HEK293 (cell line): ENCODE measurements around the gene KITLG.

Experiments
- CTCF ChIA-PET: fragments of 350-600 bp; formaldehyde crosslinking; extraction: SDS; loops from one replicate; lab custom pipeline; 2021; ENCODE audit warnings: antibody characterized with exemption; lab: Yijun Ruan, JAX
- POLR2A ChIA-PET: fragments of 300-600 bp; formaldehyde crosslinking; extraction: SDS; loops from one replicate; lab custom pipeline; 2020; ENCODE audit warnings: antibody characterized with exemption, inconsistent platforms; lab: Yijun Ruan, JAX
- H3K27ac ChIP-seq: fragments of 200-500 bp; sonication (Bioruptor generic); 2 replicates; pipeline ENCODE4 v1.5.1; 2014; ENCODE audit warnings: low read depth, low read length, control low read depth, inconsistent platforms; ENCODE audit errors: extremely low read depth
- H3K36me3 ChIP-seq, 2 experiments: fragments of 200-500 bp in 1 of 2; sonication (Bioruptor generic) in 1 of 2; 1 replicate in 1 of 2; 2 replicates in 1 of 2; pipeline ENCODE4 v1.5.1; 2014 to 2017; ENCODE audit warnings: inconsistent platforms in 2 of 2, low read length in 2 of 2; ENCODE audit not compliant: control insufficient read depth in 2 of 2, insufficient read depth in 1 of 2
- H3K4me1 ChIP-seq: fragments of 200-500 bp; sonication (Bioruptor generic); 2 replicates; pipeline ENCODE4 v1.5.1; 2014; ENCODE audit warnings: mild to moderate bottlenecking, low read length, inconsistent platforms; ENCODE audit not compliant: control insufficient read depth, insufficient read depth
- H3K4me3 ChIP-seq: 2 replicates; pipeline ENCODE4 v1.5.1; 2011; ENCODE audit warnings: low read depth, mild to moderate bottlenecking, control low read depth, low read length, moderate library complexity
- H3K9me3 ChIP-seq: fragments of 200-500 bp; sonication (Bioruptor generic); 2 replicates; pipeline ENCODE4 v1.5.1; 2014; ENCODE audit warnings: low read depth, low read length, inconsistent platforms; ENCODE audit not compliant: control insufficient read depth, insufficient read depth
- BCL11A ChIP-seq: fragments of 450-650 bp; formaldehyde crosslinking; IDR thresholded peaks from 2 replicates; pipeline ENCODE4 v1.5.1; 2016; ENCODE audit warnings: low read depth, missing biosample characterization, missing genetic modification characterization
- ELK4 ChIP-seq: IDR thresholded peaks from 2 replicates; pipeline ENCODE4 v1.6.1; 2011; ENCODE audit warnings: mild to moderate bottlenecking, low read depth, low read length, borderline replicate concordance
- FEZF1 ChIP-seq: fragments of 450-650 bp; formaldehyde crosslinking; IDR thresholded peaks from 2 replicates; pipeline ENCODE4 v1.5.1; 2016; ENCODE audit warnings: missing biosample characterization, missing genetic modification characterization
- GLI4 ChIP-seq: fragments of 450-650 bp; formaldehyde crosslinking; IDR thresholded peaks from 2 replicates; pipeline ENCODE4 v1.5.1; 2016; ENCODE audit warnings: missing biosample characterization, missing genetic modification characterization
- PRDM1 ChIP-seq: fragments of 450-650 bp; formaldehyde crosslinking; IDR thresholded peaks from 2 replicates; pipeline ENCODE4; 2016; ENCODE audit warnings: missing biosample characterization, missing genetic modification characterization
- PRDM4 ChIP-seq: fragments of 450-650 bp; formaldehyde crosslinking; IDR thresholded peaks from 2 replicates; pipeline ENCODE4 v1.5.1; 2017; ENCODE audit warnings: missing biosample characterization, missing genetic modification characterization
- ZBTB8A ChIP-seq: fragments of 450-650 bp; formaldehyde crosslinking; IDR thresholded peaks from 2 replicates; pipeline ENCODE4 v1.5.1; 2016; ENCODE audit warnings: missing biosample characterization, missing genetic modification characterization
- ZNF133 ChIP-seq: fragments of 450-650 bp; formaldehyde crosslinking; IDR thresholded peaks from 2 replicates; pipeline ENCODE4 v1.5.1; 2016; ENCODE audit warnings: missing biosample characterization, missing genetic modification characterization
- ZNF174 ChIP-seq: fragments of 450-650 bp; formaldehyde crosslinking; IDR thresholded peaks from 2 replicates; pipeline ENCODE4 v1.5.0; 2017; ENCODE audit warnings: missing biosample characterization, mild to moderate bottlenecking, missing genetic modification characterization
- ZNF2 ChIP-seq: fragments of 450-650 bp; formaldehyde crosslinking; IDR thresholded peaks from 2 replicates; pipeline ENCODE4 v1.5.1; 2016; ENCODE audit warnings: missing biosample characterization, missing genetic modification characterization
- ZNF214 ChIP-seq: fragments of 450-650 bp; formaldehyde crosslinking; IDR thresholded peaks from 2 replicates; pipeline ENCODE4 v1.5.1; 2017; ENCODE audit warnings: missing biosample characterization, mild to moderate bottlenecking, missing genetic modification characterization, borderline replicate concordance
- ZNF302 ChIP-seq: fragments of 450-650 bp; formaldehyde crosslinking; IDR thresholded peaks from 2 replicates; pipeline ENCODE4 v1.5.1; 2016; ENCODE audit warnings: missing biosample characterization, missing genetic modification characterization, low read depth
- ZNF341 ChIP-seq: fragments of 450-650 bp; formaldehyde crosslinking; IDR thresholded peaks from 2 replicates; pipeline ENCODE4; 2016; ENCODE audit warnings: low read depth, missing biosample characterization, missing genetic modification characterization
- ZNF530 ChIP-seq: fragments of 450-650 bp; formaldehyde crosslinking; IDR thresholded peaks from 2 replicates; pipeline ENCODE4 v1.5.1; 2016; ENCODE audit warnings: low read depth, missing biosample characterization, missing genetic modification characterization
- ZNF610 ChIP-seq: fragments of 450-650 bp; formaldehyde crosslinking; IDR thresholded peaks from 2 replicates; pipeline ENCODE4 v1.5.1; 2016; ENCODE audit warnings: missing biosample characterization, missing genetic modification characterization, borderline replicate concordance
- ZNF639 ChIP-seq: fragments of 450-650 bp; formaldehyde crosslinking; IDR thresholded peaks from 2 replicates; pipeline ENCODE4 v1.5.1; 2016; ENCODE audit warnings: missing biosample characterization, missing genetic modification characterization
- ZNF76 ChIP-seq: fragments of 450-650 bp; formaldehyde crosslinking; IDR thresholded peaks from 2 replicates; pipeline ENCODE4; 2016; ENCODE audit warnings: low read depth, missing biosample characterization, missing genetic modification characterization, borderline replicate concordance
- ZNF843 ChIP-seq: fragments of 450-650 bp; formaldehyde crosslinking; IDR thresholded peaks from 2 replicates; pipeline ENCODE4 v1.5.1; 2016; ENCODE audit warnings: missing biosample characterization, missing genetic modification characterization
- ZSCAN30 ChIP-seq: fragments of 450-650 bp; IDR thresholded peaks from 2 replicates; pipeline ENCODE4 v1.5.1; 2018; ENCODE audit warnings: missing biosample characterization, mild to moderate bottlenecking, missing genetic modification characterization, moderate library complexity

Gene KITLG

GRCh38 chr12:88572781-88573549 is 7.3 kb downstream of the KITLG start (continued):
- TF ChIP-seq ELK4 (no peak), PRDM1 (peak; percentile 86), PRDM4 (peak; percentile 91), ZNF639 (no peak), GLI4 (no peak), ZNF302 (no peak), ZNF133 (no peak), ZNF843 (tag by site-specific recombination) (peak; percentile 50; the same call in 1 of the 2 replicates), ZNF214 (no peak), ZBTB8A (tag by site-specific recombination) (peak; percentile 24; the same call in 1 of the 2 replicates)

GRCh38 chr12:88571543-88571942 is 8.7 kb downstream of the KITLG start:
- Histone ChIP-seq H3K4me1 (peaks cover 31% of the 10 kb centered on the region), H3K27ac (no peak overlapping the region), H3K36me3 (no peaks in the 10 kb centered on the region), H3K4me3 (no peak overlapping the region), H3K9me3 (no peaks in the 10 kb centered on the region)
- CTCF ChIA-PET: interaction anchor here (0.7 kb wide), 1 partner anchor 81 kb away, joined by 3 read pairs; no protein-coding TSS in a partner anchor
- POLR2A ChIA-PET: no interaction called here
- TF ChIP-seq ZNF341 (tag by site-specific recombination) (no peak), ZSCAN30 (tag by site-specific recombination) (peak; percentile 32; the same call in 1 of the 2 replicates), ZNF530 (no peak)

GRCh38 chr12:88570103-88570502 is 10.2 kb downstream of the KITLG start:
- CTCF ChIA-PET: no interaction called here
- Histone ChIP-seq H3K4me3 (no peak overlapping the region), H3K9me3 (no peaks in the 10 kb centered on the region), H3K27ac (no peak overlapping the region), H3K4me1 (peaks cover 26% of the 10 kb centered on the region), H3K36me3 (no peaks in the 10 kb centered on the region)
- POLR2A ChIA-PET: interaction anchor here (0.8 to 2.0 kb wide), 2 partner anchors 10 to 11 kb away, joined by 4 to 6 read pairs; partner anchors contain the start of gene KITLG
- TF ChIP-seq ZNF174 (tag by site-specific recombination) (no peak), ZNF76 (no peak), FEZF1 (peak; percentile 38; the same call in 1 of the 2 replicates), BCL11A (tag by site-specific recombination) (no peak), ZNF610 (no peak), ZNF2 (no peak)
- TF ChIP-seq, all 188 proteins: peak for 1
